Type B pancreatic cell (in vitro differentiated cells): ENCODE data around the gene PPP2R2D. TPM values are rescaled to one million over a fixed set of nuclear protein-coding genes. Genes with fewer than 3 reads are reported as not detected.

Experiments used
- DNase-seq: peaks from one replicate; pipeline ENCODE4 v3.0.0; 2021; ENCODE audit warnings: mixed read lengths; ENCODE audit not compliant: unreplicated experiment; ENCODE audit errors: extremely low spot score
- H3K27ac Mint-ChIP-seq: 2 replicates; pipeline ENCODE4 v1.8.0; 2021; ENCODE audit warnings: mild to moderate bottlenecking, mixed read lengths
- H3K27me3 Mint-ChIP-seq: 2 replicates; pipeline ENCODE4 v1.8.0; 2021; ENCODE audit warnings: mixed read lengths
- H3K36me3 Mint-ChIP-seq: 2 replicates; pipeline ENCODE4 v1.8.0; 2021; ENCODE audit warnings: mixed read lengths
- H3K4me1 Mint-ChIP-seq: one replicate; pipeline ENCODE4 v1.8.0; 2021; ENCODE audit warnings: mixed read lengths; ENCODE audit not compliant: unreplicated experiment
- H3K4me3 Mint-ChIP-seq: 2 replicates; pipeline ENCODE4 v1.8.0; 2021; ENCODE audit warnings: mild to moderate bottlenecking, mixed read lengths
- H3K9me3 Mint-ChIP-seq: 2 replicates; pipeline ENCODE4 v1.8.0; 2021; ENCODE audit warnings: mixed read lengths
- CTCF ChIP-seq: fragments of 200-600 bp; sonication (generic); conservative IDR thresholded peaks from 2 replicates; pipeline ENCODE4 v1.5.0; 2021; ENCODE audit warnings: antibody characterized with exemption, mild to moderate bottlenecking
- total RNA-seq: library from RNA; stranded (reverse); gene quantifications from 2 replicates; pipeline ENCODE4 v1.2.1, GENCODE V29; 2021; ENCODE audit warnings: low replicate concordance

The PPP2R2D gene
- total RNA-seq, 1 donor from 2014 or later, result 38.1 TPM

GRCh38 chr10:131944412-131944811 is 43.6 kb downstream of the PPP2R2D start:
- TF ChIP-seq CTCF, result no peak
- Mint-ChIP-seq H3K36me3 (peaks cover 48% of the 10 kb centered on the region), H3K4me1 (no peaks in the 10 kb centered on the region), H3K27me3 (no peaks in the 10 kb centered on the region), H3K4me3 (no peak overlapping the region), H3K27ac (no peak overlapping the region), H3K9me3 (no peaks in the 10 kb centered on the region)
- peak; percentile 48 for DNase-seq

- Mint-ChIP-seq H3K27me3 (no peaks in the 10 kb centered on the region), H3K4me3 (no peak overlapping the region), H3K36me3 (peaks cover 48% of the 10 kb centered on the region), H3K9me3 (no peaks in the 10 kb centered on the region), H3K27ac (no peak overlapping the region), H3K4me1 (no peaks in the 10 kb centered on the region)
- TF ChIP-seq CTCF, result no peak
- DNase-seq, result peak; percentile 42
Observed at GRCh38 chr10:131944976-131945695, 44.3 kb downstream of the PPP2R2D start.

GRCh38 chr10:131946321-131946751 is 45.5 kb downstream of the PPP2R2D start:
- Mint-ChIP-seq H3K27ac (no peak overlapping the region), H3K4me3 (no peak overlapping the region), H3K36me3 (peaks cover 41% of the 10 kb centered on the region), H3K4me1 (no peaks in the 10 kb centered on the region), H3K27me3 (no peaks in the 10 kb centered on the region), H3K9me3 (no peaks in the 10 kb centered on the region)
- no peak for TF ChIP-seq CTCF
- peak; percentile 11 for DNase-seq

- Mint-ChIP-seq H3K36me3 (peaks cover 42% of the 10 kb centered on the region), H3K27ac (no peak overlapping the region), H3K4me3 (no peak overlapping the region), H3K27me3 (no peaks in the 10 kb centered on the region), H3K9me3 (no peaks in the 10 kb centered on the region), H3K4me1 (no peaks in the 10 kb centered on the region)
- peak; percentile 47 for DNase-seq
- no peak for TF ChIP-seq CTCF
Observed at GRCh38 chr10:131946880-131947279, 46.1 kb downstream of the PPP2R2D start.

GRCh38 chr10:131947631-131948347 is 47.0 kb downstream of the PPP2R2D start:
- H3K27ac Mint-ChIP-seq, result no peak overlapping the region
- DNase-seq, result no peak
- H3K4me1 Mint-ChIP-seq, result no peaks in the 10 kb centered on the region
- H3K36me3 Mint-ChIP-seq, result peaks cover 42% of the 10 kb centered on the region
- H3K9me3 Mint-ChIP-seq, result no peaks in the 10 kb centered on the region
- no peaks in the 10 kb centered on the region for H3K27me3 Mint-ChIP-seq
- H3K4me3 Mint-ChIP-seq, result no peak overlapping the region
- no peak for TF ChIP-seq CTCF
